Measurements from ENCODE around the gene UBE2I.

The UBE2I gene

DNA sequence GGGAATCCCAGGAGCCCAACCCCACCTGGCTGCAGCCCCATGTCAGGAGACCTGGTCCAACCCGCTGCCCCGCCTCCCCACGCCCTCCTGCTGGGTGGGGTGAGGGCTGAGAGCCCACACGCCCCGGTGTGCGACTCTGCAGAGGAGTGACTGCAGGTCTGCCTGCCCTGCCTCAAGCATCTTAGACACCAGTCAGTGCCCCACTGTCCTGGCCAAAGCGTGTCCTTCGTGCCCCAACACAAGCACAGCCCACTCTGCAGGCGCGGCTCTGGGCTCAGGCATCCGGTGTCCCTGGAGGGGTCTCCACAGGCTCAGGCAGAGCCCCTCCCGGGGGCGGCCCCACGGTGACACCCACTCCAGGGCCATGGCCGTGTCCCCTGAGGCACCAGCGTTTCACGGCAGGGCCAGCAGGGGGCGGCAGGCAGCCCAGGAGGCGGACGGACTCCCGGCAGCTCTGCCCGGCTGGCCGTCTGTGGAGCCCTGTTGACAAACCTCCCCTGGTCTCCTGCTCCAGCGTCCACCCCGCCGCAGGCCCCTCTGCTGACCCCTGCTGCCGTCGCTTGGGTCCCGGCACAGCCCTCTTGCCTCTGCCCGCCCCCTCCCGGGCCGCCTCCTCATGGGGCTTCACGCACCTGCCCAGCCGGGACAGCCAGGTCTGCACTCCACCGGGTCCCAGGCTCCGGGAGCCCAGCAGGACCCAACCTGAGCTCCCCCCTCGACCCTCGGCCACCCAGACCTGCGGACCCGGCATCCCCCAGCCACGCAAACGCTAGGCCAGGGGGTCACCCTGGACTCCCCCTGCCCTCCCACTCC lies 8.6 kb upstream of the UBE2I start:
- no peak overlapping the region for H3K4me3 ChIP-seq (ENCODE audit: low read length)
- DNase-seq (ENCODE audit: low read depth), result peak; percentile 50
- peak; percentile 75 for TF ChIP-seq CTCF (IDR thresholded peaks at IDR 0.05; ENCODE audit: insufficient read depth, low read depth, low read length, missing control alignments)

- TF ChIP-seq CTCF (IDR thresholded peaks at IDR 0.05; ENCODE audit: insufficient read depth, low read depth, low read length, missing control alignments), result no peak
- H3K4me3 ChIP-seq (ENCODE audit: low read length), result no peak overlapping the region
- no peak for DNase-seq (ENCODE audit: low read depth)
Observed at GRCh38 chr16:1301562-1301961, 7.9 kb upstream of the UBE2I start.

- TF ChIP-seq CTCF (IDR thresholded peaks at IDR 0.05; ENCODE audit: insufficient read depth, low read depth, low read length, missing control alignments), result no peak
- DNase-seq (ENCODE audit: low read depth), result no peak
- no peak overlapping the region for H3K4me3 ChIP-seq (ENCODE audit: low read length)
Observed at GRCh38 chr16:1305823-1306222, 3.6 kb upstream of the UBE2I start.

DNA sequence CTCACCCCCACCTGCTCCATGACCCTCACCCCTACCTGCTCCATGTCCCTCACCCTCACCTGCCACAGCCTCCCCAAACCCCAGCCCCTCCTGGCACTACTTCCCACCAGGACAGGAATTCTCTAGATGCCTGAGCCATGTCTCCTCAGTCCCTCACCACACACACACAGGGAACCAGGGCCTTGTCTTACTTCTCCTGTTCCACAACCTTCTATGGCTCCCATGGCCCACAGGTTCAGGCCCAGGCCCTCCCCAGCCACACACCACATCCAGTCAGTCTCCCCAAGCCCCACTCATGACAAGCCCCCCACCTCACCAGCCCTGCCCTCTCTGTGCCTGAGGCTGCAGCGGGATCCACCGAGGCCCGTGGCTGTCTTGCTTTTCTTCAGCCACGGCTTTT lies 3.1 kb upstream of the UBE2I start:
- no peak for DNase-seq (ENCODE audit: low read depth)
- no peak overlapping the region for H3K4me3 ChIP-seq (ENCODE audit: low read length)
- no peak for TF ChIP-seq CTCF (IDR thresholded peaks at IDR 0.05; ENCODE audit: insufficient read depth, low read depth, low read length, missing control alignments)

DNA sequence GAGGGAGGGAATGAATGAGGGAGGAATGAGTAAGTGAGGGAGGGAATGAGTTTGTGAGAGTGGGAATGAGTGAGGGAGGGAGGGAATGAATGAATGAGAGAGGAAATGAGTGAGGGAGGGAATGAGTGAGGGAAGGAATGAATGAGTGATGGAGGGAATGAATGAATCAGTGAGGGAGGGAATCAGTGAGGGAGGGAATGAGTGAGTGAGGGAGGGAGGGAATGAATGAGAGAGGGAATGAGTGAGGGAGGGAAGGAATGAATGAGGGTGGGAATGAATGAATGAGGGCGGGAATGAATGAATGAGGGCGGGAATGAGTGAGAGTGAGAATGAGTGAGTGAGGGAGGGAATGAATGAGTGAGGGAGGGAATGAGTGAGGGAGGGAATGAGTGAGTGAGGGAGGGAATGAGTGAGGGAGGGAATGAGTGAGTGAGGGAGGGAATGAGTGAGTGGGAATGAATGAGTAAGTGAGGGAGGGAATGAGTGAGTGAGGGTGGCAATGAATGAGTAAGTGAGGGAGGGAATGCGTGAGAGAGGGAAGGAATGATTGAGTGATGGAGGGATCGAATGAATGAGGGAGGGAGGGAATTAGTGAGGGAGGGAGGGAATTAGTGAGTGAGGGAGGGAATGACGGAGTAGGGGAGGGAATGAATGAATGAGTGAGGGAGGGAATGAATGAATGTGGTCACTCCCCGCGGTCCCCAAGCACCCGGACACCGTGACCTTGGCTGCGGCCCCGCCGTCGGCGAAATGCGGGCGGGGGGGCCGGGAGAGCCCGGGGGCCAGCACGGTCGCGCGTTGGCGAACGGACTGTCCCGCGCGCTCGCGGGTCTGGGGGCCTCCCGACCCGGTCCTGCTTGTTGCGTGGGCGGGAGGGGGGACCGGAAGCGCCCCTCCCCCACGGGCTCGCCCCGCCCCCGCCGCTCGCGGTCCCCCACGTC lies 1.1 kb upstream of the UBE2I start:
- H3K4me3 ChIP-seq (ENCODE audit: low read length), result peak overlapping the region; percentile 67
- no peak for TF ChIP-seq CTCF (IDR thresholded peaks at IDR 0.05; ENCODE audit: insufficient read depth, low read depth, low read length, missing control alignments)
- peak; percentile 60 for DNase-seq (ENCODE audit: low read depth)

DNA sequence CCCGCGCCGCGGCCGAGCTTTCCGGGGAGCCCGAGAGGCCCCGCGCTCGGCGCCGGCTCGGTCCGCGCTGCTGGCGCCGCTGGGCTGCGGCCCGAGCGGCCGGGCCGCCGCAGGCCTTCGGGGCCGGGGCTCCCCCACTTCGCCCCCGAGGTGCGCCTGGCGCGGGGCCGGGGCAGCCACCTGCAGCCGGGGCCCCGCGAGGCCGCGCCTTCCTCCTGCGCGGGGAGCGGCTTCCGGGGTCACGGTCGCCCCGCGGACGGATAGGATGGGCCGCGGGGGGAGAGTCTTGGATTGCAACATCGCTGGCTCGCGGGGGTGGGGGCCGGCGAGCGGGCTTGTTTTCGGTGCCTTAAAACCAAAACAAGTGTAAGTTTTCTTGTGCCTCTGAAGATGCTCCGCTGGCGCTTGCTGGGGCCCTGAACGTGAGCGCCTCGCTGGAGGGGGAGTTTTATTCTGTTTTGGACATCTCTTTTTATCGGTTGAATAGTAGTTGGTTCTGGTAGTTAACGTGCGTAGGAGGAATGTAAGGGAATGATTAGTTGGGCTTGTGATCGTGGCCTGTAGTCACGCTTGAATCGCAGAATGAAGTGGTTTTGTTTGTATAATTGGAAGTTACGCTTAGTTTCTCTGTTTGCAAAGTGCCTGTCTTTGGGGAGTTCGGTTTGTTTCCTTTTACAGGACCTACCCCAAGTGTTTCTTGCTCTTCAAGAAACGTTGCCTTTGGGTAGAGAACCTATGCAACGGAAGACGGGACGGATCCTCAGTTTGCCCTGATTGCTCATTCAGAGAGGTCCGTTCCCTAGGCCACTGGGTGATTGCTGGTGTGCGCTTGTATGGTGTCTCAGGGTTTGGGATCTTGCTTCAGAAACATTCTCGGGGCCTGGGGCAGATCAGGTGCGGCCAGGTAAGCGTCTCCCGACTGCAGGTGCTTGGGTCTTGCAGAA lies 724 bp downstream of the UBE2I start:
- no peak for TF ChIP-seq CTCF (IDR thresholded peaks at IDR 0.05; ENCODE audit: insufficient read depth, low read depth, low read length, missing control alignments)
- DNase-seq (ENCODE audit: low read depth), result peak; percentile 43
- H3K4me3 ChIP-seq (ENCODE audit: low read length), result peak overlapping the region; percentile 88

Data from epithelial cell of esophagus (primary cell).